ENCODE measurements around the gene HLCS.
"Not testable (repeated sequence)": the region's sequence is repeated elsewhere in the genome, so short reads cannot be mapped to it uniquely, and the experiment has no call there.

Gene HLCS

DNA sequence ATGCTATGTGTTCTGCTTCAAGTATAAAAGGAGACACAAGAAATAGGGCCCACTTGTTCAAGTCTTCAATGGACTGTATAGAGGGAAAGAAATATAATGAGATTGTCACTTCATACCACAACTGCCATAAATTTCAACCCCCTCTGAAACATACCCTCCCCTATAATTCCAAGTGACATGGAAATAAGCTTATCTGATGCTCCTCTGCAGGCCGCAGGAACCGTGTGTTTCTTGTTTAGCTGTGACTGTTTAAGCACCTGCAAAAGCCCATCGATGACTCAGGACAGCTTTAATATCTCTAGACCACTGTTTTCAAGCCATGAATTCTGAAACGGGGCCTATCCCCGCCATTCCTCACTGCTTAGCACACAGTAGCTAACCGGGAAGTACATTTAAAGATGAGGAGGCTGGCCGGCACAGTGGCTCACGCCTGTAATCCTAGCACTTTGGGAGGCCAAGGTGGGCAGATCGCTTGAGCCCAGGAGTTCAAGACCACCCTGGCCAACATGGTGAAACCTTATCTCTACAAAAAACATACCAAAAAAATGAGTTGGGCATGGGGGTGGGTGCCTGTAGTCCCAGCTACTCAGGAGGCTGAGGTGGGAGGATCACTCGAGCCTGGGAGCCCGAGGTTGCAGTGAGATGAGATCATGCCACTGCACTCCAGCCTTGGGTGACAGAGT, 4.2 kb downstream of the HLCS start:
- in situ Hi-C loops (cut with MboI; ENCODE audit: low pct_unique_long_range_greater_than_20kb, low sequenced_read_pairs): no loop called here
- no peak for DNase-seq

DNA sequence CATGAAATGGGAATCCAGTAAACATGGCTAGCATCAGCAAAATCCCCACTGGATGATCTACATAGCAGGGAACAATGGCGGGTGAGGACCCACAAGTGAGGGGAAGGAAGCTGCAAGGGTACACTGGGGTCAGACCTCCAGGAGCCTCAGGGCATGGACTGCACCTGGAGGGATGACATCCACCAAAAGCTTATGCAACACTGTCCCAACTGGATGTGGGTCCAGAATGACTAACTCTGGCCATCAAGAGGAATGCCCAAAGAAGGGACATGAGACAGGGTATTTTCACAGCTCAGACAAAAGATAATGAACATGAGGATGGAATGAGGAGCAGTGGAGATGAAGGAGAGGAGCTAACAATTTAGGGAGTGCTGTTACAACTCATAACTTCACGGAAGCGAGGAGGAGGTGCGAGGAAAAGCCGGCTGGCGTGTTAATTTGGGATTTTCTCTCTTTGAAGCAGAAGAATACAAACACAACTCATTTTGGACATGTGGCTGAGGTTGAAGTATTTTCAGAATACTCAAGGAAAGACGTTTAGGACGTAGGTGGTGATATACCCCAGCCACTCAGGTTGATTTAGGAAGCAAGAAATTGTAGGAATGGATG, 5.7 kb downstream of the HLCS start:
- no peak for DNase-seq

DNA sequence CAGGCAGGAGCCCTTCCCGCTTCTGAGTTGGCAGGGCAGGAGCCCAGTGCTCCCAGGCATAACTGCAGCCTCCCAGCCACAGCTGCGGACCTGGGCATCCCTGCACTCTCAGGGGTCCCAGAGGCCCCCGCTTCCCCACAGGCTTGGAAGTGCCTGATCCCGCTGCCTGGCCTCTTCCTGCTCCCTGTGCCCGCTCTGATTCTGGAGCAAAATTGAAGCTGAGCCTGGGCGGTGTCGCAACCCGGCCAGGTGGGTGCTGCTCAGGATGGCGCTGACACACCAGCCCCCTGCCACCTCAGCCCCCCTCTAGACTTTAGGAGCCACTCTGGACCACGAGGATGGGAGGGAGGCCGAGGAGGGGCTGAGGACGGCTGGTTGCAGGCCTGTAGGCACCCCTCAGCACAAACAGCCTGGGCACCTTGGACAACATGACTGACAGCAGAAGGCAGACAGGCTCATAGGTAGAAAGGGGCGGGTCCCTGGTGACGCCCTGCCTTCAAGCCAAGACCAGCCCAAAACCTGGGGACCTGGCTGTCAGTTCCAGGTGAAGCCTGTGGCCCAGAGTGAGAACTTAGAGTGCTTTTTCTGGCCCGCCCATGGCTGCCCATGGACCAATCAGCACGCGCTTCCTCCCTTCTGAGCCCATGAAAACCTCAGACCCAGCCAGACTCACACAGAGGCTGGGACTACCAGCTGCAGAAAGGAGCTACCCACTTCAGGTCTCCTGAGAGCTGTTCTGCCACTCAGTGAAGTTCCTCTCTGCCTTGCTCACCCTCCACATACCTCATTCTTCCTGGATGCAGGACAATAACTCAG, 7.2 kb downstream of the HLCS start:
- in situ Hi-C loops (cut with MboI; ENCODE audit: low pct_unique_long_range_greater_than_20kb, low sequenced_read_pairs): no loop called here
- no peak for DNase-seq

More for the DNA sequence above, 5.7 kb downstream of the HLCS start:
- in situ Hi-C loops (cut with MboI; ENCODE audit: low pct_unique_long_range_greater_than_20kb, low sequenced_read_pairs): no loop called here

DNA sequence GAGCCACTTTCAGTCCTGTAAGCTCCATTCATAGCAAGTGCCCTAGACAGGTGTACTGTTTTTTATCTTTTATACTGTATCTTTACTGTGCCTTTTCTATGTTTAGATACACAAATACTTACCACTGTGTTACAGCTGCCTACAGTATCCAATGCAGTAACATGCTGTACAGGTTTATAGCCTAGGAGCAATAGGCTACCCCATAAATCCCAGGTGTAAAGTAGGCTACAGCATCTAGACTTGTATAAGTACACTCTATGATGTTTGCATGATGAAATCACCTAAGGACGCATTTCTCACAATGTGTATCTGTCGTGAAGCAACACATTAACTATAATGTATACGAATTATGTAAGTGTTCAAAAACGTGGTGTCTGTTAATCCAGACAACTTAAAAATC, 10.7 kb downstream of the HLCS start:
- in situ Hi-C loops (cut with MboI; ENCODE audit: low pct_unique_long_range_greater_than_20kb, low sequenced_read_pairs): no loop called here
- DNase-seq: no peak

DNA sequence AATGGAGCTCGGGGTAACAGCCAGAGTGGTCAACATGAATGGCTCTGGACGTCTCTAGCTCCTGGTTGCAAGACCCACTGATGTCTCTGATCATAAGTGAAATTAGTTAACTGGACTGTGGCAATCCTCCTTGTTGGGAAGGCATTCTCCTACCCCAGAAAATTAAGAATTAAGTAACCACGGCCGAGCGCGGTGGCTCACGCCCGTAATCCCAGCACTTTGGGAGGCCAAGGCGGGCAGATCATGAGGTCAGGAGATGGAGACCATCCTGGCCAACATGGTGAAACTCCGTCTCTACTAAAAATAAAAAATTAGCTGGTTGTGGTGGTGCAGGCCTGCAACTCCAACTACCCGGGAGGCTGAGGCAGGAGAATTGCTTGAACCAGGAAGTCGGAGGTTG, 14.1 kb downstream of the HLCS start:
- DNase-seq; in situ Hi-C loops (cut with MboI; ENCODE audit: low pct_unique_long_range_greater_than_20kb, low sequenced_read_pairs): not testable (repeated sequence)

DNA sequence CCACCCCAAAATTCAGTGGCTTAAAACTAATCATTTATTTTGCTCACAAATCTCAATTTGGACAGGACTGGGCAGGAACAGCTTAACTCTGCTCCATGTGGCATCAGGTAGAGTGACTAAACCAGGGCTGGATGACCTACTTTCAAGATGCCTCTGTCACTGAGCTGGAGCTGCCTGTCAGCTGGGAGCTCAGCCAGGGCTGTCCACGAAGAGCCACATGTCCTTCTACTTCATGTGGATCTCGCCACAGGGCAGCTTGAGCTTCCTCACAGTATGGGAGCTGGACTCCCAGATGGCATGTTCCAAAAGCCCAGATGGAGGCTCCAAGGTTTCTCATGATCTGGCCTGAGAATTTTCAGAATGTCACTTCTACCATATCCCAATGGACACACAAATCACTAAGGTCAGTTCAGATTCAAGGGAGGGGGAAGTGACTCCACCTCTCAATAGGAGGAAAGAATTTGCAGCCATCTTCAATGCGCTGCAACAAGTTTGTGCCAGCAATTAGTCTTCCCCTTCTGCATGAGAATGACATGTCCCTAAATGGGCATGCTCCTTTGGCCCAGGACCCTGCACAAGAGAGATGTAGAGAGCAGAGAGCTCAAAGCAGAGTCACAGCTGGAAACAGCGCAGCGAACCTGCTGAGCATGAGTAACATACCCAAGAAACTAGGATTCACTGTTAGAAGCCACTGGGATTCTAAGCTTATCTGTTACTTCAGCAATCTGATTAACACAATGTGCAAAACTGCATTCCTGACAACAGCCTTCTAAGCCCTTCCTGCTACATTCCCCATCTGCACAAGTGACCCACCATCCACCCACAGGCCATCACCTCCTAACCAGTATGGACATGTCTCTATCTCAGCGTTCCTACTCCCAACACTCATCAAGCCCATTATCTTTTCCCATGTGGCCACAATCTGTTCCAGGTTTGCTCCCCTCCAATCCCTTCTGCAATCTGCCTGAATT, 17.0 kb downstream of the HLCS start:
- in situ Hi-C loops (cut with MboI; ENCODE audit: low pct_unique_long_range_greater_than_20kb, low sequenced_read_pairs): no loop called here
- DNase-seq: no peak

DNA sequence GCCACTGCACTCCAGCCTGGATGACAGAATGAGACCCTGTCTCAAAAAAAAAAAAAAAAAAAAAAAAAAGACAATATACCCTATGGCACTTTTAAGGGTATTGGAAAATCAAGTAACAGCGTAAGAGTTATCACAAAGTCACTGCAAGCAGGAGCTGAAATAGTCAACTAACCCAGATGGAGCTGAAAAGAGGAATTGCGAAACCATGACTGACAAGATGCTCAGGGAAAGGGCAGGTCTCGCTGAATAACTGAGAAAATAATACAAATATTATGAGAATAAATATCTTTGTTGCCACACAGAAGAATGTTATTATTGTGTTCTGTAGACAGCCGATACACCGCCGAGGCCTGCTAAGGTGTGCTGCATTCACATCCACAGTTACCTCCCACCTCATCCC, 17.8 kb downstream of the HLCS start:
- DNase-seq: no peak
- in situ Hi-C loops (cut with MboI; ENCODE audit: low pct_unique_long_range_greater_than_20kb, low sequenced_read_pairs): no loop called here

DNA sequence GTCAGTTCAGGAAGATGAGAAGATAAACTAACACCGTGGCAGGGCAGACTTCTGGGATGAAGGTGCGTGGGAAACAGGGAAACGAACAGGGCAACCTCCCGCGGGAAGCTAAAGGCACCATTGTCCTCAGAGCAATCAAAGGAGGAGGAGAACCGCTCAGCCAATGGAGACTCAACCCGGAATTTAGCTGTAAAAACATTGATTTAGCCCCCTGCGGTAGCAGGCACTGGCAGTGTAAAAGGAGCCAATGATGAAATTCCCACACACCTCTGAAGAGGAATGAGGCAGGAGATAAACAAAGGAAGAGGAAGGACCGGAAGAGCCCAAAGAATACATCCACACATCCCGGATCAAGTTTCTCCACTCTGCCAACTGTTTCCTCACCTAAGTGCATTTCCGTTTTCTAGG, 19.5 kb downstream of the HLCS start:
- DNase-seq: no peak
- in situ Hi-C loops (cut with MboI; ENCODE audit: low pct_unique_long_range_greater_than_20kb, low sequenced_read_pairs): no loop called here

DNA sequence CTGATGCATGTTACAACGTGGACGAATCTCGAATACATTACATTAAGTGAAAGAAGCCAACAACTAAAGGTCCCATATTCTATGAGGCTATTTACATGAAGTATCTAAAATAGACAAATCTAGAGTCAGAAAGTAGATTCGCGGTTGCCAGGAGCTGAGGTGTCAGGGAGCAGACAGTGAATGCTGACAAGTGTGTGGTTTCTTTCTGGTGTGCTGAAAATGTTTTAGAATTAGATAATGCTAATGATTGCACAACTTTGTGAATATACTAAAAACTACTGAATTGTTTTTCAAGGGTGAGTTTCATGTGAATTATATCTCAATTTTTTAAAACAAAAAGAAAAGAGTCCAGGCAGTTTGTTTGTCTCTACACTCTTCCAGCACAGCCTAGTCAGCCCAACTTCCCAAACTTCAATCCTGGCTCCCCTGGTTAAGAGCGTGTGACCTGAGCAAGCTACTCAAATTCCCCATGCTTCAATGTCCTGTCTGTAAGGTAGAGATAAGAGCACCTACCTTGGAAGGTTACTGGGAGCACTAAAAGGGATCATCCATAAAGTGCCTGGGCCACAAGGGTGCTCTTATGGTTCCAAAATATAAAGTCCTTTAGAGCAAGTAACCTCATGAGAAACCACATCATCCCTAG, 20.9 kb downstream of the HLCS start:
- in situ Hi-C loops (cut with MboI; ENCODE audit: low pct_unique_long_range_greater_than_20kb, low sequenced_read_pairs): no loop called here
- no peak for DNase-seq

DNA sequence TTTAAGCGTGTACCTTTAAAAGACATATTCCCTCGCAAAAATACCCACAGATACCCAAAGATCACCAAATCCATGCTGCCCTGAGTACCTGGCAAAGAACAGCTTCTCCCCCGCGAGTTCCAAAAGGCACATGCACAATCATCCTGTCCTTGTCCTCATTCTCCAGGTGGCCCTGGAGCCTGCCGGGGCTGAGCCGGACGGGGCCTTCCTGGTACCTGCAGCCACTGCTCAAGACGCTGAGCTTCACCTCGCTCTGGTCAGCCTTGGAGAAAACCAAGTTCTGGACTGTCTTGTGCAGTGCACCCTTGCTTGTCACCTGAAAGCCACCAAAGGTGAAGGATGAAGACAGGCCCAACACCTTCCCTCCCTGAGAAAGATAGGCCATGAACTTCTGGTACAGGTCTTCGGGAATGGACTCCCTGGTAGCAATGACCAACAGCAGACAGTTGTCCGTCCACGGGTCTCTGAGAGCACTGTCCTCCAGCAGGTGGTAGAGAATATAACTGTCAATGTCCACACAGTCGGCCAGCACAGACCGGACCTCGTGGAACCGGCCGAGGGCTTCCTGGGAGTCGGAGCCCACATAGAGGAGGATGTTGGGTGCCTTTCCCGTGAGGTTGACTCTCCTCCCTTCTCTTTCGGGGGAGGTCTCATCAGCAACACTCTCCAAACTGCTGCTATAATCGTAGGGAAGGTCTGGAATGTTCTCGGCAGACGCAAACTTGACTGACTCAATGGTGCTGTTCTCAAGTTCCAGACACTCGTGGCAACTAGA, 29.9 kb downstream of the HLCS start:
- no peak for DNase-seq
- in situ Hi-C loops (cut with MboI; ENCODE audit: low pct_unique_long_range_greater_than_20kb, low sequenced_read_pairs): no loop called here

DNA sequence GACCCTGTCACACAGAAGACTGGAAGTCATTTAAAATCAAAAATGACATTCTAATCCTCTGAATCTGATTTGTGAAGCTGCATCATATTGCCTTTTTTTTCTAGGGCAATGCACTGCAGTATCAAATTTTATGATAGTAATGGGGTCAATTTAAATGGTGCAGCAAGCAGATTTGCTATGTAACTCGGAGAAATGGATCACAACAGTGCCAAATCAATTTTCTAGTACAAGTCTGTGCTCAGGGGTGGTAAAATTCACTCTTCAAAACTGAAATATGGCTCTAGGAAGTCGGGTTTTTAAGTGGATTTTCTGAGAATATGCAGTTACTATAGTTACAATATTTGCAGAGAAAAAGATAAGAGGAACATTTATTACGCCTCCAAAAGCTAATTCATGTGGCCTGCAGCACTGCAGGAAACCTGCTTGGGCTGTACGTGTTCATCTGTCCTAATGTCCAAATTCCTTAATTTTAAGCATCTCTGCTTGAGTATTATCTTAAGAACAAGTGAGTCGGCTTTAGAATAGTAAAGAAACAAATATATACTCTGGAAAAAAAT, 31.5 kb downstream of the HLCS start:
- in situ Hi-C loops (cut with MboI; ENCODE audit: low pct_unique_long_range_greater_than_20kb, low sequenced_read_pairs): no loop called here
- DNase-seq: no peak

DNA sequence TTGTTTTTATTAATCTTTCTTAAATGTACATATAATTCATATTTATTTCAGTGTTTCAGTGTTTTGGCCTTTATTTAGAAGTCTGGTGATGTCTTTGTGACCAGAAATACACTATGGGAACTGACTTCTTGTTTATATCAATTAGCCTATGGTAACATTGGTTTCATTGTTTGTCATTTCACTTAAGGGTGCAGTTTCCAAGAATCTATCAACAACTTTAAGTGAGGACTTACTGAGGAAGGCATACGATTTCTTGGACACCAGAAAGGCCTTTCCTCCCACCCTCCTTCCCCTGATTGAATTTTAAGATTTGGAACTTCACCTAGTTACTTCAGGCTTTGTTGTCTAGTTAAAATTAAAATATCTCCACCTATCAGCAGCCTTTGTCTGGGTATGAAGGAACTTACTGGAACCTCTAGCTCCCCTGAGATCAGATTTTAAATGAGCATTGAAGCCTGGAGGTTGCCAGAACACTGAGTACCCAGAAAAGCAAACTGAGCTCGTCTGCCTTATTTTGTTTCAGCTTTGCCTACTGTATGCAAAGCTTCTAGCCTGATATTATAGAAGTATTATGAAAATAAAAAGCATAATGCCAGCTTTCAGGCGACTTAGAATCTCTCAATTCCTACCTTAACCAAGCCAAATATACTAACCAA, 34.2 kb downstream of the HLCS start:
- in situ Hi-C loops (cut with MboI; ENCODE audit: low pct_unique_long_range_greater_than_20kb, low sequenced_read_pairs): no loop called here
- no peak for DNase-seq

DNA sequence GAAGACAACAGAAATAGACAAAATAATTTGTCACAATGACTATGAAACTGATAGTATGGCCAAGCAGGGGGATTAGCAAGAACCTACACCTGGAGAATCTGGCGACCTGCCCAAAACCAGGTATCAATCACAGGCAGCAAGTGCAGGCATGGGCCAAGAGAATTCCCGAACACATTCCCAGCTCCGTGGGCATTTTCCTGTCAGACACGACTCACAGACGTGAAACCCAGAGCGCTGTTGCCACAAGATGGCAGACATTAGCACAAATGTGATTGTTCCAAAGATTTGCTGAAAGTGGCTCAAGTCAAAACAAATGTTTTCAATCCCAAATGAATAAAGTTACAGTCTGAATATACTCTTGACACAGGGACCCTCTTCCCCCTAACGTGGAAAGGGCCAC, 36.8 kb downstream of the HLCS start:
- in situ Hi-C loops (cut with MboI; ENCODE audit: low pct_unique_long_range_greater_than_20kb, low sequenced_read_pairs): no loop called here
- DNase-seq: no peak

DNA sequence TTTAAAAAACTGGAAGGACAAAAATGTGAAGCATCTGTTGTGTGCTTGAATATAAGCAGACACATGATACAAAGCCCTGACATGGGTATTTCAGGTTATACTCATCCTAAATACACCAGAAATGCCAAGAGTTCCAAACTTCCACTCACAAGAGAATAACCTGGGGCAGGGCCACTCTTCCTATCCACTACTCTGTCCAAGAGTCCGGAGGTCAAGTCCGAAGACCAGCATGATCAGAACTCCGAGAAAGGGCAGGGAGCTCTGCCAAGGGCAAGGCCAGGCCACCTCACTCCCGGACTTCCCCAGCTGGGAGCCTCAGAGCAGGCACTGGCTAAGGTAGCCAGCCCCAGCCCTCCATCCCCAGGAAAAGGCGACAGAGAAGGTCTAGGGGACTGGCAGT, 37.5 kb downstream of the HLCS start:
- in situ Hi-C loops (cut with MboI; ENCODE audit: low pct_unique_long_range_greater_than_20kb, low sequenced_read_pairs): no loop called here
- no peak for DNase-seq

DNA sequence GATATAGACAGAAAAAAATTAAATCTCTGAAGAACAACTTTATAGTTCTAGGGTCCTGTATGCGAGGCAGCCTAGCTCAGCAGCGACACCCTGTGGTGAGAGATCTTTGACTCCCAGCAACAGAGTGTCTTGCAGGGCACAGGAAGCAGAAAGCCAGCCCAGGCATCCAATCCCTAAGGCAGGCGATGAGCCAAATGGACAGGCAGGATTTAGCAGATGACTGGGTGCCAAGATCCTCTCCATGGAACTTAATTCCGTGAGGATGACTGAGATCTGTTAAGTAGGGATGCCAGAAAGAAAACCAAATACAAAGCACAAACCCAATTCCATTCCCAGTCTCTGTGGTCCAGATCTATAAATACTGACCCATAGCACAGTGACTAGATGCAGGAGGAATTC, 38.8 kb downstream of the HLCS start:
- peak; percentile 73 for DNase-seq
- in situ Hi-C loops (cut with MboI; ENCODE audit: low pct_unique_long_range_greater_than_20kb, low sequenced_read_pairs): no loop called here

DNA sequence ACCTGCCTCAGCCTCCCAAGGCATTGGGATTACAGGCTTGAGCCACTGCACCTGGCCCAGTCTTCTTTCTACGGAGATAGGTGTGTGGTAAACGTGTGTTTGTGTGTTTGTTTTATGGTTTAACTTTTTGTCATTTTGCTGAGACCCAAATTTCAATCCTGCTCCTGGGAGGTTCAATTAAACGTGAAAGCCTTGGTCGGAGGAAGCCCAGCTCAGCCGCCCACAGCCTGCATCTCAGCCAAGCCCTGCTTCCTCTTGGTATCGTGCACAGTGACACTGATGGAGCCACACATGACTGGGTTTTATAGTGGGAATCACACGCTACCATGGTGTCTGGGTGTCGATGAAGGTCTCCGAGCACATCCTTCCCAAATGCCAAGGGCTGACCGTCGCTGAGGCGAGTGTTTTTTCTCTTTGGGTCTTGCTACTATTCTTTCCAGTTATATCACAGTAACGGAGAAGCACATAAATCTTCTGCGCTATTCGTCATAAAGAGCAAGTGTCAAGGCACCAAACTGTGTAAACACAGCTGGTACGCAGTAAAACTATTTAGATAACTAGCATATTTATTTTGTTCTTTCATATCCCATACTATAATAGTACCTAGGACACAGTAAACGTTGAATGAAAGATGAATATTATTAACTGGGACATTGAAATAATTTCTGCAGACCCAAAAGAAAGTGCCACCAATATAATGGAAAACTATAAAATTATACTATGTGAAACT, 39.3 kb downstream of the HLCS start:
- no peak for DNase-seq
- in situ Hi-C loops (cut with MboI; ENCODE audit: low pct_unique_long_range_greater_than_20kb, low sequenced_read_pairs): no loop called here

DNA sequence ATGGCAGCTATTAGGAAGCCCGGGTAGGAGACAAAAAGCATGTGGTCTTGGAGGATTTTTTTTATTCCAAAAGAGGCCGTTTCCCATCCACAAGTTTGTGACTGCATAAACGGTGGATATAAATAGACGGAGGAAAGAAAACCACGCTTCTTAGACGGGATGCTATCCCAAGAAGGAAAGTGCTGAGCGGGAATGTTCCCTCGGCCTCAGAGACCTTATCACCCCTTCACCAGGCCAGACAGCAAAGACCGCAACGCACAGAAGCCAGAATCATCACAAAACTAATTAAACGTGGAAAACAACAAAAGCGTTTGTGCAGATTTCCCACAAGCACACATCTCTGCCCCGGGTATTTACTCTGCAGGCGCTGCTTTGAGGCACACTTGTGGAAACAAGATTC, 43.2 kb downstream of the HLCS start:
- no peak for DNase-seq
- in situ Hi-C loops (cut with MboI; ENCODE audit: low pct_unique_long_range_greater_than_20kb, low sequenced_read_pairs): no loop called here

All from KBM-7 (cell line).